MM.1S (cell line): ENCODE data around the gene HEBP1.

Experiments used
- DNase-seq: peaks from one replicate; pipeline ENCODE4 v3.0.0-alpha.2; 2015
- H2AFZ ChIP-seq: fragments of 300-600 bp; sonication (generic); 2 replicates; pipeline ENCODE4 v1.6.0; 2016; ENCODE audit warnings: antibody characterized with exemption, low read length
- H3F3A ChIP-seq: fragments of 300-600 bp; sonication (generic); 2 replicates; pipeline ENCODE4 v1.6.1; 2016; ENCODE audit warnings: mild to moderate bottlenecking, antibody characterized with exemption, low read length, moderate library complexity, mixed read lengths; ENCODE audit not compliant: insufficient read depth
- H3K27ac ChIP-seq: fragments of 300-600 bp; sonication (generic); 2 replicates; pipeline ENCODE4 v1.5.1; 2016; ENCODE audit warnings: mild to moderate bottlenecking, low read length
- H3K27me3 ChIP-seq: fragments of 300-600 bp; sonication (generic); replicated peaks from 2 replicates; pipeline ENCODE4 v1.6.0; 2016; ENCODE audit warnings: low read length; ENCODE audit not compliant: insufficient read depth
- H3K36me3 ChIP-seq: fragments of 300-600 bp; sonication (generic); replicated peaks from 2 replicates; pipeline ENCODE4 v1.6.1; 2016; ENCODE audit warnings: mild to moderate bottlenecking, low read length, mixed read lengths; ENCODE audit not compliant: insufficient read depth
- H3K4me1 ChIP-seq: fragments of 300-600 bp; sonication (generic); 2 replicates; pipeline ENCODE4 v1.6.1; 2016; ENCODE audit warnings: low read length, mixed read lengths
- H3K4me2 ChIP-seq: fragments of 300-600 bp; sonication (generic); 2 replicates; pipeline ENCODE4 v1.6.0; 2016; ENCODE audit warnings: low read depth, low read length
- H3K4me3 ChIP-seq: fragments of 300-600 bp; sonication (generic); 2 replicates; pipeline ENCODE4 v1.5.1; 2016; ENCODE audit warnings: low read length, mixed read lengths
- H3K79me2 ChIP-seq: fragments of 300-600 bp; sonication (generic); 2 replicates; pipeline ENCODE4 v1.6.1; 2016; ENCODE audit warnings: mixed run types, low read length, mixed read lengths
- H3K9ac ChIP-seq: fragments of 300-600 bp; sonication (generic); 2 replicates; pipeline ENCODE4 v1.6.1; 2016; ENCODE audit warnings: low read length, mixed read lengths
- H3K9me2 ChIP-seq: fragments of 300-600 bp; sonication (generic); replicated peaks from 2 replicates; pipeline ENCODE4 v1.6.1; 2016; ENCODE audit warnings: mild to moderate bottlenecking, low read length, mixed read lengths; ENCODE audit not compliant: insufficient read depth
- H3K9me3 ChIP-seq: fragments of 300-600 bp; sonication (generic); replicated peaks from 2 replicates; pipeline ENCODE4 v1.6.1; 2016; ENCODE audit warnings: mild to moderate bottlenecking, low read length, mixed read lengths; ENCODE audit not compliant: insufficient read depth
- H4K20me1 ChIP-seq: fragments of 300-600 bp; sonication (generic); 2 replicates; pipeline ENCODE4 v1.6.1; 2016; ENCODE audit warnings: mild to moderate bottlenecking, low read length, moderate library complexity, mixed read lengths; ENCODE audit not compliant: insufficient read depth
- EZH2 ChIP-seq: fragments of 300-600 bp; sonication (generic); optimal IDR thresholded peaks from 2 replicates; pipeline ENCODE3; 2017; ENCODE audit warnings: low read depth, mild to moderate bottlenecking, antibody characterized with exemption, low read length, mixed read lengths
- EZH2phosphoT487 ChIP-seq: fragments of 300-600 bp; sonication (generic); IDR thresholded peaks from 2 replicates; pipeline ENCODE4 v1.6.1; 2018; ENCODE audit warnings: antibody characterized with exemption, low read length
- TF ChIP-seq, protein P1 (sequence below): fragments of 300-600 bp; sonication (generic); IDR thresholded peaks from 2 replicates; pipeline ENCODE4 v1.5.1; 2016; ENCODE audit warnings: antibody characterized with exemption, low read length, mixed read lengths

Gene HEBP1

DNA sequence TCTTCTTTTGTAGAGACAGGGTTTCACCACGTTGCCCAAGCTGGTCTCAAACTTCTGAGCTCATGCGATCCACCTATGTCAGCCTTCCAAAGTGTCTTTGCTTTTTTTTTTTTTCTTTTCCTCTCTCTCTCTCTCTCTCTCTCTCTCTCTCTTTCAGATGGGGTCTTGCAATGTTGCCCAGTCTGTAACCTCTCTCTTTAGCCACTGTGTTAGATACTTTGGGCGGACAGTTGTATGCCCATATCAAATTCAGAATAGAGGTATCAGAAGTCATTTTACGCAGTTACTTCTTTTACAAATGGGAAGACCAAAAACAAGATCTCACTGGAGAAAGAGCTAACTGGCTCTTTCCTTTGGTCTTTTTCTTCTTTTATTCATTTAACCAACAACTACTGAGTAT is 6.7 kb downstream of the HEBP1 start:
- H3F3A ChIP-seq = peaks cover 5% of the 10 kb centered on the region; the same call in 1 of the 2 replicates
- H3K4me1 ChIP-seq = peaks cover 6% of the 10 kb centered on the region; the same call in 1 of the 2 replicates
- TF ChIP-seq EZH2 = no peak
- TF ChIP-seq, protein P1, sequence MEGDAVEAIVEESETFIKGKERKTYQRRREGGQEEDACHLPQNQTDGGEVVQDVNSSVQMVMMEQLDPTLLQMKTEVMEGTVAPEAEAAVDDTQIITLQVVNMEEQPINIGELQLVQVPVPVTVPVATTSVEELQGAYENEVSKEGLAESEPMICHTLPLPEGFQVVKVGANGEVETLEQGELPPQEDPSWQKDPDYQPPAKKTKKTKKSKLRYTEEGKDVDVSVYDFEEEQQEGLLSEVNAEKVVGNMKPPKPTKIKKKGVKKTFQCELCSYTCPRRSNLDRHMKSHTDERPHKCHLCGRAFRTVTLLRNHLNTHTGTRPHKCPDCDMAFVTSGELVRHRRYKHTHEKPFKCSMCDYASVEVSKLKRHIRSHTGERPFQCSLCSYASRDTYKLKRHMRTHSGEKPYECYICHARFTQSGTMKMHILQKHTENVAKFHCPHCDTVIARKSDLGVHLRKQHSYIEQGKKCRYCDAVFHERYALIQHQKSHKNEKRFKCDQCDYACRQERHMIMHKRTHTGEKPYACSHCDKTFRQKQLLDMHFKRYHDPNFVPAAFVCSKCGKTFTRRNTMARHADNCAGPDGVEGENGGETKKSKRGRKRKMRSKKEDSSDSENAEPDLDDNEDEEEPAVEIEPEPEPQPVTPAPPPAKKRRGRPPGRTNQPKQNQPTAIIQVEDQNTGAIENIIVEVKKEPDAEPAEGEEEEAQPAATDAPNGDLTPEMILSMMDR = no peak
- TF ChIP-seq EZH2phosphoT487 = no peak
- H3K27me3 ChIP-seq = no peaks in the 10 kb centered on the region
- H3K9me2 ChIP-seq = no peaks in the 10 kb centered on the region
- H3K36me3 ChIP-seq = no peaks in the 10 kb centered on the region
- peaks cover 13% of the 10 kb centered on the region for H3K79me2 ChIP-seq
- H2AFZ ChIP-seq = no peak overlapping the region
- no peaks in the 10 kb centered on the region for H3K9me3 ChIP-seq
- H3K4me3 ChIP-seq = no peak overlapping the region
- H4K20me1 ChIP-seq = no peaks in the 10 kb centered on the region
- H3K9ac ChIP-seq = no peak overlapping the region
- DNase-seq = no peak
- H3K27ac ChIP-seq = peak overlapping the region; percentile 44; the same call in 1 of the 2 replicates
- no peak overlapping the region for H3K4me2 ChIP-seq

DNA sequence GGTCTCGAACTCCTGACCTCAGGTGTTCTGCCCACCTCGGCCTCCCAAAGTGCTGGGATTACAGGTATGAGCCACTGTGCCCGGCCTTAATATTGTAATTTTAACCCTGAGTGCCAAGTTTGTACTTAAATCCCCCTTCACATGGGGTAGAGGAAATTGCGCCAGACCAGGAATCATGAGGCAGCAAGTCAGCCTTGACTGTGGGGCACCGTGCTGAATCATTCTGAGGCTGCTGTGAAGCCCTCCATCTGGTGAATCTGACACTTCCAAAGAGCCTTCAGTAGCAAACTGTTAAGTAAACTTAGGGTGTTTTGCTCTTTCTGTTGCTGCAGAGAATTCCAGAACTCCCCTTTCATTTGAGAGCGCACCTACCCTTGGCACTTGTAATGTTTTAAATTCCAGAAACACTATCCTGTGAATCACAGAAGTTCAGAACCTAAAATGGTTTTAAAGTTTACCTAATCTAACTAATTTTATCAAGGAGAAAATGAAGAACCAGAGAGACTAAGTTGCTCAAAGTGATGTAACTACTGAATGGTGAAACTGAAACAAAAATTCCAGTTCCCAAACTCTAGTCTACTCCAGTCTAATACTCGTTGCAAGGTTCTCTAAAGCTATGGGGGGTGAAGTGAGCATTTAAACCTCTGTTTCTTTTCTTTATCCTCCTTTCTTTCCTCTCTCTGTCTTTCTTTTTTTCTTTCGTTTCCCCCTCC is 7.5 kb downstream of the HEBP1 start:
- Histone ChIP-seq H2AFZ (no peak overlapping the region), H3F3A (peaks cover 5% of the 10 kb centered on the region; the same call in 1 of the 2 replicates), H3K4me1 (peaks cover 6% of the 10 kb centered on the region; the same call in 1 of the 2 replicates), H3K9me2 (no peaks in the 10 kb centered on the region), H3K27me3 (no peaks in the 10 kb centered on the region), H3K27ac (peak overlapping the region; percentile 44; the same call in 1 of the 2 replicates), H3K9me3 (no peaks in the 10 kb centered on the region), H4K20me1 (no peaks in the 10 kb centered on the region), H3K79me2 (peaks cover 9% of the 10 kb centered on the region), H3K36me3 (no peaks in the 10 kb centered on the region), H3K9ac (no peak overlapping the region; the same call in 1 of the 2 replicates), H3K4me3 (peak overlapping the region; percentile 17; the same call in 1 of the 2 replicates), H3K4me2 (peak overlapping the region; percentile 21)
- peak; percentile 59 for DNase-seq
- TF ChIP-seq EZH2phosphoT487 = no peak

DNA sequence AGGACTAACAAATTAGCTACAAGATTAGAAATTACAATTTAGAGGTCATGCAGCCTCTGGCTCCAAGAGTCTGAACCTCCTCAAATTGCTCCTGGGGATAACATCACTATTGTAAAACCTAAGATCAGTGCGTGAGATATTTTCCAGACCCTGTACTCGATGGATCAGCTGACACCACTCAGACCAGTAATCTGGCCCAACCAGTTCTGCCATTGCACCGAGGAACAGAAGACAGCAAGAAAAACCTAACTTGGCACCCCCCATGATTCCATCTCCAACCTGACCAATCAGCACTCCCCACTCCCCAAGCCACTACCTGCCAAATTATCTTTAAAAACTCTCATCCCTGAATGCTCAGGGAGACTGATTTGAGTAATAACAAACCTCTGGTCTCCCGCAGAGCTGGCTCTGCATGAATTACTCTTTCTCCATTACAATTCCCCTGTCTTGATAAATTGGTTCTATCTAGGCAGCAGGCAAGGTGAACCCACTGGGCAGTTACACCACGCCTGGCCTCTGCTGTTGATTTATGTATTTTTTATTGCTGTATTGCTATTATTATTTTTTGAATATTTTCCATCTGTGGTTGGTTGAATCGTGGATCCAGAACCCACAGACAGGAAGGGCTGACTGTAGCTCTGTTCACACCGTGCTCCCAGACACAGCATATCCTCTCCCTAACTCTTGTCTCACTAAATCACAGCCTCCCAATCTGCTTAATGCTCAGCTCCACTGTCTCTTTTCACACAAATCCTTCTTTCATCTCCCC is 9.2 kb downstream of the HEBP1 start:
- 0 out of 2 replicates have a peak, but pooled peaks cover 6% of the 10 kb centered on the region for H3K4me1 ChIP-seq
- H3K9ac ChIP-seq = no peak overlapping the region
- H3K4me3 ChIP-seq = no peak overlapping the region
- no peak overlapping the region for H3K4me2 ChIP-seq
- H3K79me2 ChIP-seq = peaks cover 9% of the 10 kb centered on the region
- no peak for TF ChIP-seq EZH2
- no peaks in the 10 kb centered on the region for H3K9me2 ChIP-seq
- H3K27ac ChIP-seq = no peak overlapping the region
- H3K9me3 ChIP-seq = no peaks in the 10 kb centered on the region
- peaks cover 5% of the 10 kb centered on the region; the same call in 1 of the 2 replicates for H3F3A ChIP-seq
- no peaks in the 10 kb centered on the region for H4K20me1 ChIP-seq
- DNase-seq = no peak
- no peaks in the 10 kb centered on the region for H3K27me3 ChIP-seq
- H3K36me3 ChIP-seq = peaks cover 5% of the 10 kb centered on the region; the same call in 1 of the 2 replicates
- H2AFZ ChIP-seq = no peak overlapping the region

DNA sequence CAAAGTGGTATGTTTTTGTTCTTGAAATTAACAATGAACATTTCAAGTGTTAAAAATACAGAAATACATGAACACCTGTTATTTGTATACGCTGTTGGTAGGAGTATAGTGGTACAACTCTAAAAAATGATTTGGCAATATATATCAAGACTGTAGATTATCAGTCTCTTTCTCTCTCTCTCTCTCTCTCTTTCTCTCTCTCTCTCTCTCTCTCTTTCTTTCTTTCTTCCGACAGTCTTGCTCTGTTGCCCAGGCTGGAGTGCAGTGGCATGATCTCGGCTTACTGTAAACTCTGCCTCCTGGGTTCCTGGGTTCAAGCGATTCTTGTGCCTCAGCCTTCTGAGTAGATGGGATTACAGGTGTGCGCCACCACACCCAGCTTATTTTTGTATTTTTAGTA is 12.6 kb downstream of the HEBP1 start:
- TF ChIP-seq EZH2phosphoT487 = no peak
- TF ChIP-seq EZH2 = no peak
- TF ChIP-seq, protein P1 = no peak
- H3K4me2 ChIP-seq = no peak overlapping the region
- 0 out of 2 replicates have a peak, but pooled peaks cover 2% of the 10 kb centered on the region for H3K4me1 ChIP-seq
- no peak overlapping the region for H3K4me3 ChIP-seq
- H3K27ac ChIP-seq = no peak overlapping the region
- H3K9ac ChIP-seq = no peak overlapping the region
- H3K9me2 ChIP-seq = no peaks in the 10 kb centered on the region
- no peaks in the 10 kb centered on the region for H3F3A ChIP-seq
- no peak overlapping the region for H2AFZ ChIP-seq
- H3K36me3 ChIP-seq = peaks cover 5% of the 10 kb centered on the region; the same call in 1 of the 2 replicates
- H3K79me2 ChIP-seq = peaks cover 4% of the 10 kb centered on the region
- DNase-seq = no peak
- no peaks in the 10 kb centered on the region for H4K20me1 ChIP-seq
- H3K27me3 ChIP-seq = no peaks in the 10 kb centered on the region
- no peaks in the 10 kb centered on the region for H3K9me3 ChIP-seq
